ENCODE data around the gene LCNL1. TPM values are rescaled to one million over a fixed set of nuclear protein-coding genes. Genes with fewer than 3 reads are reported as not detected.
A peak's percentile ranks its signal among the peaks of the same experiment; 100 is the strongest.

LCNL1 gene
- total RNA-seq, 4 donors from 2014 or later: 0.36 to 0.37 TPM; not detected in 2

GRCh38 chr9:137026828-137027227 is 44.0 kb downstream of the LCNL1 start:
- no peak for TF ChIP-seq POLR2A (IDR thresholded peaks at IDR 0.05)
- TF ChIP-seq CTCF (IDR thresholded peaks at IDR 0.05): no peak
- intact Hi-C loops (cut with DNase I; ENCODE audit: low total_unique reads): no loop called here
- DNase-seq (ENCODE audit: low spot score in 2 of 2): no peak
- WGBS, 2 donors: 57 to 83% methylated on average over 3 to 4 of the region's 4 CpGs
- H3K4me3 ChIP-seq (ENCODE audit: low read depth, poor library complexity, severe bottlenecking): no peak overlapping the region

GRCh38 chr9:137027369-137028262 is 44.8 kb downstream of the LCNL1 start, which contains the start of gene ABCA2:
ABCA2 (minus strand) TSS chr9:137028237; CDS start chr9:137028140, 97 bp downstream.
- WGBS, 2 donors: 15 to 40% methylated on average over 9 to 20 of the region's 95 CpGs
- no peak for DNase-seq (ENCODE audit: low spot score in 2 of 2)
- peak within 1 kb of the TSS; percentile 25 for H3K4me3 ChIP-seq (ENCODE audit: low read depth, poor library complexity, severe bottlenecking)
- intact Hi-C loops (cut with DNase I; ENCODE audit: low total_unique reads): no loop called here
- TF ChIP-seq POLR2A (IDR thresholded peaks at IDR 0.05) (no peak), CTCF (IDR thresholded peaks at IDR 0.05) (no peak)

- intact Hi-C loops (cut with DNase I; ENCODE audit: low total_unique reads): no loop called here
- WGBS, 2 donors: 0% methylated on average over 16 to 35 of the region's 98 CpGs
- peak overlapping the region; percentile 25 for H3K4me3 ChIP-seq (ENCODE audit: low read depth, poor library complexity, severe bottlenecking)
- TF ChIP-seq POLR2A (IDR thresholded peaks at IDR 0.05): no peak
- no peak for TF ChIP-seq CTCF (IDR thresholded peaks at IDR 0.05)
- no peak for DNase-seq (ENCODE audit: low spot score in 2 of 2)
Measured at GRCh38 chr9:137028263-137029057, 45.7 kb downstream of the LCNL1 start.

GRCh38 chr9:137029058-137029936 is 46.5 kb downstream of the LCNL1 start:
- WGBS, 2 donors: 25 to 29% methylated on average over 18 of the region's 19 CpGs
- TF ChIP-seq POLR2A (IDR thresholded peaks at IDR 0.05) (no peak), CTCF (IDR thresholded peaks at IDR 0.05) (peak in 1 of 3 donors; percentile 70)
- DNase-seq (ENCODE audit: low spot score in 2 of 2): peak; percentile 59 to 94
- intact Hi-C loops (cut with DNase I; ENCODE audit: low total_unique reads): no loop called here
- no peak overlapping the region for H3K4me3 ChIP-seq (ENCODE audit: low read depth, poor library complexity, severe bottlenecking)

- 65 to 78% methylated on average over 13 to 15 of the region's 15 CpGs for WGBS, 2 donors
- H3K4me3 ChIP-seq (ENCODE audit: low read depth, poor library complexity, severe bottlenecking): no peak overlapping the region
- TF ChIP-seq POLR2A (IDR thresholded peaks at IDR 0.05): no peak
- TF ChIP-seq CTCF (IDR thresholded peaks at IDR 0.05): no peak
- intact Hi-C loops (cut with DNase I; ENCODE audit: low total_unique reads): loop anchor here (5.0 kb wide), 1 partner anchor 248 kb away; no protein-coding TSS in a partner anchor
- no peak for DNase-seq (ENCODE audit: low spot score in 2 of 2)
Measured at GRCh38 chr9:137030006-137030405, 47.2 kb downstream of the LCNL1 start.

Measured in lower leg skin (tissue), 4 donors.